Posterior vena cava (tissue), 2 donors: ENCODE measurements around the gene VWA8. TPM values are rescaled to one million over a fixed set of nuclear protein-coding genes. Genes with fewer than 3 reads are reported as not detected.
"Not testable (repeated sequence)": the region's sequence is repeated elsewhere in the genome, so short reads cannot be mapped to it uniquely, and the experiment has no call there.

Experiments
- DNase-seq: peaks from one replicate; pipeline ENCODE4 v3.0.0-alpha.2; 2020; ENCODE audit warnings: low spot score
- intact Hi-C, 2 donors: fragments of 100-400 bp; cut with DNase I; formaldehyde crosslinking; loops; one replicate each; pipeline versions ENCODE4 v1.14.1 to v1.14.2; 2022 to 2023
- total RNA-seq, 2 donors: library from RNA; stranded (reverse); fragmentation: NEBNext Ultra II Directional; extraction: Animal tissue kit (Norgen Biotek cat#: 25700); gene quantifications; one replicate each; pipeline ENCODE4 v1.2.1, GENCODE V29; 2021
- donor health status: DM: yes; HTN: yes; CAD: no.
- donor health status: DM: yes; HTN: yes; CAD: no.

The VWA8 gene
- total RNA-seq, 2 donors from 2014 or later, result 16.6 to 17.5 TPM

GRCh38 chr13:41883147-41883546, 77.8 kb downstream of the VWA8 start:
- DNase-seq, result no peak
- intact Hi-C loops, result no loop called here

GRCh38 chr13:41881890-41882289, 79.0 kb downstream of the VWA8 start:
- intact Hi-C loops, result not testable (repeated sequence)
- DNase-seq, result peak; percentile 56

- intact Hi-C loops, result no loop called here
- no peak for DNase-seq
Observed at GRCh38 chr13:41880966-41881365, 79.9 kb downstream of the VWA8 start.

GRCh38 chr13:41864658-41865057, 96.3 kb downstream of the VWA8 start:
- intact Hi-C loops, result no loop called here
- DNase-seq, result no peak

- intact Hi-C loops, DNase-seq: not testable (repeated sequence)
Observed at GRCh38 chr13:41862659-41863058, 98.2 kb downstream of the VWA8 start.

- intact Hi-C loops, result no loop called here
- DNase-seq, result no peak
Observed at GRCh38 chr13:41859565-41859964, 101.3 kb downstream of the VWA8 start.

- intact Hi-C loops, result no loop called here
- no peak for DNase-seq
Observed at GRCh38 chr13:41858780-41859179, 102.1 kb downstream of the VWA8 start.

- intact Hi-C loops, result no loop called here
- no peak for DNase-seq
Observed at GRCh38 chr13:41854758-41855157, 106.2 kb downstream of the VWA8 start.

GRCh38 chr13:41851351-41851750, 109.6 kb downstream of the VWA8 start:
- intact Hi-C loops, result no loop called here
- DNase-seq, result no peak

GRCh38 chr13:41848435-41849255, 112.3 kb downstream of the VWA8 start:
- intact Hi-C loops, result no loop called here
- DNase-seq, result no peak

- intact Hi-C loops, result no loop called here
- no peak for DNase-seq
Observed at GRCh38 chr13:41847216-41847615, 113.7 kb downstream of the VWA8 start.

GRCh38 chr13:41842036-41842620, 118.8 kb downstream of the VWA8 start:
- DNase-seq, result no peak
- intact Hi-C loops, result no loop called here

GRCh38 chr13:41837629-41838028, 123.3 kb downstream of the VWA8 start:
- DNase-seq, result no peak
- intact Hi-C loops, result no loop called here

GRCh38 chr13:41835871-41836270, 125.0 kb downstream of the VWA8 start:
- DNase-seq, result no peak
- intact Hi-C loops, result no loop called here

GRCh38 chr13:41834697-41835096, 126.2 kb downstream of the VWA8 start:
- intact Hi-C loops, DNase-seq: not testable (repeated sequence)

- intact Hi-C loops, result no loop called here
- DNase-seq, result no peak
Observed at GRCh38 chr13:41833831-41834230, 127.1 kb downstream of the VWA8 start.

- intact Hi-C loops, result no loop called here
- DNase-seq, result no peak
Observed at GRCh38 chr13:41833201-41833600, 127.7 kb downstream of the VWA8 start.

GRCh38 chr13:41827507-41828213, 133.2 kb downstream of the VWA8 start:
- no peak for DNase-seq
- intact Hi-C loops, result loop anchor here in 1 of 2 donors (10.0 kb wide), 1 partner anchor 153 kb away; no protein-coding TSS in a partner anchor

GRCh38 chr13:41825691-41826090, 135.2 kb downstream of the VWA8 start:
- intact Hi-C loops, result loop anchor here in 1 of 2 donors (10.0 kb wide), 1 partner anchor 151 kb away; no protein-coding TSS in a partner anchor
- no peak for DNase-seq

GRCh38 chr13:41823476-41823875, 137.4 kb downstream of the VWA8 start:
- intact Hi-C loops, result loop anchor here in 1 of 2 donors (10.0 kb wide), 1 partner anchor 149 kb away; no protein-coding TSS in a partner anchor

More at GRCh38 chr13:41823476-41823875, 137.4 kb downstream of the VWA8 start:
- DNase-seq, result no peak
